Measurements from ENCODE around the gene KERA. TPM values are rescaled to one million over a fixed set of nuclear protein-coding genes. Genes with fewer than 3 reads are reported as not detected.

The KERA gene
- polyA plus RNA-seq, 1 donor (not counting 4 experiments of a cell fraction or from before 2014, with no cell fraction given), result not detected

GRCh38 chr12:91070936-91071335 is 13.1 kb upstream of the KERA start:
- no peak overlapping the region for H3K4me3 ChIP-seq (ENCODE audit: control insufficient read depth in 2 of 3, extremely low read depth in 1 of 3, insufficient read depth in 2 of 3, low read depth in 1 of 3, low read length in 3 of 3)
- H3K9me3 ChIP-seq (ENCODE audit: control insufficient read depth, low read depth, low read length), result no peaks in the 10 kb centered on the region
- no peaks in the 10 kb centered on the region for H3K4me1 ChIP-seq (ENCODE audit: control insufficient read depth, extremely low read depth, insufficient read depth, low read length)
- dilution Hi-C loops (cut with MboI; ENCODE audit: extremely low pct_ligation_motif_present, low sequenced_read_pairs), result no loop called here
- no peaks in the 10 kb centered on the region for H3K27me3 ChIP-seq (ENCODE audit: control insufficient read depth, extremely low read depth, insufficient read depth, low read length)
- no peak overlapping the region for H2AFZ ChIP-seq (ENCODE audit: control insufficient read depth, low read length)
- H3K36me3 ChIP-seq (ENCODE audit: control insufficient read depth in 2 of 2, extremely low read depth in 1 of 2, insufficient read depth in 2 of 2, low read length in 2 of 2), result no peaks in the 10 kb centered on the region
- FAIRE-seq (no peak), DNase-seq (ENCODE audit: low read depth, low spot score) (no peak)
- H3K4me2 ChIP-seq (ENCODE audit: control insufficient read depth, extremely low read depth, insufficient read depth, low read depth, low read length), result no peak overlapping the region
- H3K9me1 ChIP-seq (ENCODE audit: control insufficient read depth, extremely low read depth, insufficient read depth, low read length), result no peaks in the 10 kb centered on the region
- H3K27ac ChIP-seq (ENCODE audit: control insufficient read depth, insufficient read depth, low read length), result no peak overlapping the region
- H3K9ac ChIP-seq (ENCODE audit: control insufficient read depth, extremely low read depth, insufficient read depth, low read length), result no peak overlapping the region
- no peaks in the 10 kb centered on the region for H3K79me2 ChIP-seq (ENCODE audit: control insufficient read depth, insufficient read depth, low read length)
- TF ChIP-seq EZH2 (IDR thresholded peaks at IDR 0.05; ENCODE audit: low read length) (no peak), CTCF (optimal IDR thresholded peaks at IDR 0.05 in 1 of 3, IDR thresholded peaks at IDR 0.05 in 1 of 3, conservative IDR thresholded peaks at IDR 0.05 in 1 of 3; ENCODE audit: extremely low read depth in 1 of 3, insufficient read depth in 2 of 3, low read length in 3 of 3) (no peak)
- H4K20me1 ChIP-seq (ENCODE audit: control insufficient read depth, extremely low read depth, insufficient read depth, low read length), result no peaks in the 10 kb centered on the region

- no peaks in the 10 kb centered on the region for H3K4me1 ChIP-seq (ENCODE audit: control insufficient read depth, extremely low read depth, insufficient read depth, low read length)
- no peak overlapping the region for H3K4me3 ChIP-seq (ENCODE audit: control insufficient read depth in 2 of 3, extremely low read depth in 1 of 3, insufficient read depth in 2 of 3, low read depth in 1 of 3, low read length in 3 of 3)
- no peaks in the 10 kb centered on the region for H3K9me1 ChIP-seq (ENCODE audit: control insufficient read depth, extremely low read depth, insufficient read depth, low read length)
- no peak overlapping the region for H2AFZ ChIP-seq (ENCODE audit: control insufficient read depth, low read length)
- H3K9ac ChIP-seq (ENCODE audit: control insufficient read depth, extremely low read depth, insufficient read depth, low read length), result no peak overlapping the region
- TF ChIP-seq CTCF (optimal IDR thresholded peaks at IDR 0.05 in 1 of 3, IDR thresholded peaks at IDR 0.05 in 1 of 3, conservative IDR thresholded peaks at IDR 0.05 in 1 of 3; ENCODE audit: extremely low read depth in 1 of 3, insufficient read depth in 2 of 3, low read length in 3 of 3) (no peak), EZH2 (IDR thresholded peaks at IDR 0.05; ENCODE audit: low read length) (no peak)
- H3K27ac ChIP-seq (ENCODE audit: control insufficient read depth, insufficient read depth, low read length), result no peak overlapping the region
- DNase-seq (ENCODE audit: low read depth, low spot score) (no peak), FAIRE-seq (no peak)
- H3K27me3 ChIP-seq (ENCODE audit: control insufficient read depth, extremely low read depth, insufficient read depth, low read length), result no peaks in the 10 kb centered on the region
- H3K36me3 ChIP-seq (ENCODE audit: control insufficient read depth in 2 of 2, extremely low read depth in 1 of 2, insufficient read depth in 2 of 2, low read length in 2 of 2), result no peaks in the 10 kb centered on the region
- no peaks in the 10 kb centered on the region for H3K9me3 ChIP-seq (ENCODE audit: control insufficient read depth, low read depth, low read length)
- H4K20me1 ChIP-seq (ENCODE audit: control insufficient read depth, extremely low read depth, insufficient read depth, low read length), result no peaks in the 10 kb centered on the region
- no peaks in the 10 kb centered on the region for H3K79me2 ChIP-seq (ENCODE audit: control insufficient read depth, insufficient read depth, low read length)
- no peak overlapping the region for H3K4me2 ChIP-seq (ENCODE audit: control insufficient read depth, extremely low read depth, insufficient read depth, low read depth, low read length)
- dilution Hi-C loops (cut with MboI; ENCODE audit: extremely low pct_ligation_motif_present, low sequenced_read_pairs), result no loop called here
These were observed 7.6 kb upstream of the KERA start for GRCh38 chr12:91065396-91065795.
